IMR-90 (cell line): ENCODE results near the gene GOLGA3. TPM values are rescaled to one million over a fixed set of nuclear protein-coding genes. Genes with fewer than 3 reads are reported as not detected.

Source experiments
- ATAC-seq: fragments of 200-7000 bp; cut with Tn5 transposase; 2 replicates; pipeline ENCODE4 v1.9.1; 2020; ENCODE audit warnings: low read depth, mild to moderate bottlenecking, moderate library complexity
- BruUV-seq: library from RNA; stranded (reverse); fragments of 400-500 nt; replicated peaks from 2 replicates; lab custom pipeline; 2021; lab: Mats Ljungman, UMichigan
- CTCF ChIA-PET: fragments of 300-600 bp; formaldehyde crosslinking; extraction: SDS; loops from one replicate; lab custom pipeline; 2021; ENCODE audit warnings: antibody characterized with exemption; lab: Yijun Ruan, JAX
- POLR2A ChIA-PET: fragments of 300-600 bp; sonication (Branson Sonifier 250); formaldehyde crosslinking; loops from one replicate; lab custom pipeline; 2022; ENCODE audit warnings: antibody characterized with exemption; ENCODE audit not compliant: unreplicated experiment; lab: Charles Lee
- DNase-seq: peaks from one replicate; pipeline ENCODE4 v3.0.0; 2013
- H2AFZ ChIP-seq: replicated peaks from 2 replicates; pipeline ENCODE3; 2013; ENCODE audit warnings: low read length, mild to moderate bottlenecking; ENCODE audit not compliant: poor library complexity
- H2AK5ac ChIP-seq: 2 replicates; pipeline ENCODE4 v1.6.1; 2013; ENCODE audit warnings: low read depth, low read length, inconsistent platforms
- H2AK9ac ChIP-seq: replicated peaks from 2 replicates; pipeline ENCODE3; 2013; ENCODE audit warnings: mild to moderate bottlenecking, low read depth, low read length, moderate library complexity; ENCODE audit not compliant: poor library complexity
- H2BK120ac ChIP-seq: 2 replicates; pipeline ENCODE4 v1.6.1; 2013; ENCODE audit warnings: low read depth, low read length, inconsistent platforms
- H2BK15ac ChIP-seq: 3 replicates; pipeline ENCODE4 v1.6.1; 2013; ENCODE audit warnings: low read depth, low read length, inconsistent platforms
- H2BK20ac ChIP-seq: 2 replicates; pipeline ENCODE4 v1.6.1; 2013; ENCODE audit warnings: low read depth, mild to moderate bottlenecking, inconsistent platforms, low read length, moderate library complexity
- H2BK5ac ChIP-seq: 2 replicates; pipeline ENCODE4 v1.6.1; 2013; ENCODE audit warnings: mild to moderate bottlenecking, low read depth, low read length, inconsistent platforms; ENCODE audit not compliant: poor library complexity, severe bottlenecking
- H3K14ac ChIP-seq: replicated peaks from 2 replicates; pipeline ENCODE4 v1.6.1; 2013; ENCODE audit warnings: low read depth, low read length, inconsistent platforms
- H3K18ac ChIP-seq: 2 replicates; pipeline ENCODE4 v1.6.1; 2013; ENCODE audit warnings: low read depth, low read length, control low read depth
- H3K23ac ChIP-seq: 2 replicates; pipeline ENCODE4 v1.6.1; 2013; ENCODE audit warnings: low read depth, low read length, inconsistent platforms
- H3K27ac ChIP-seq: 2 replicates; pipeline ENCODE4 v1.5.1; 2013; ENCODE audit warnings: mild to moderate bottlenecking, control low read depth, low read length; ENCODE audit not compliant: insufficient read depth
- H3K27me3 ChIP-seq: 2 replicates; pipeline ENCODE4 v1.6.1; 2013; ENCODE audit warnings: low read length; ENCODE audit not compliant: control insufficient read depth, insufficient read depth
- H3K36me3 ChIP-seq: 2 replicates; pipeline ENCODE4 v1.6.1; 2013; ENCODE audit warnings: low read length, mixed read lengths; ENCODE audit not compliant: control insufficient read depth, insufficient read depth
- H3K4ac ChIP-seq: 2 replicates; pipeline ENCODE4 v1.6.1; 2013; ENCODE audit warnings: low read depth, low read length, inconsistent platforms
- H3K4me1 ChIP-seq: 2 replicates; pipeline ENCODE4 v1.6.1; 2013; ENCODE audit warnings: low read length, mixed read lengths; ENCODE audit not compliant: control insufficient read depth, insufficient read depth
- H3K4me2 ChIP-seq: 2 replicates; pipeline ENCODE4 v1.6.1; 2013; ENCODE audit warnings: low read depth, mild to moderate bottlenecking, control low read depth, low read length, moderate library complexity
- H3K4me3 ChIP-seq: 2 replicates; pipeline ENCODE4 v1.5.1; 2013; ENCODE audit warnings: low read depth, mild to moderate bottlenecking, control low read depth, low read length, moderate library complexity; ENCODE audit not compliant: insufficient read depth
- H3K56ac ChIP-seq: 2 replicates; pipeline ENCODE4 v1.6.1; 2013; ENCODE audit warnings: low read length, inconsistent platforms; ENCODE audit not compliant: insufficient read depth; ENCODE audit errors: extremely low read depth
- H3K79me1 ChIP-seq, 2 experiments: 2 replicates each; pipeline ENCODE4 v1.6.1; 2013; ENCODE audit warnings: low read length in 2 of 2, inconsistent platforms in 1 of 2, low read depth in 1 of 2
- H3K9ac ChIP-seq: 2 replicates; pipeline ENCODE4 v1.6.1; 2013; ENCODE audit warnings: low read depth, low read length, control low read depth
- H3K9me1 ChIP-seq: 2 replicates; pipeline ENCODE4 v1.6.1; 2013; ENCODE audit warnings: low read length, inconsistent platforms; ENCODE audit not compliant: insufficient read depth
- H3K9me3 ChIP-seq: 2 replicates; pipeline ENCODE4 v1.6.1; 2013; ENCODE audit warnings: low read length; ENCODE audit not compliant: control insufficient read depth, insufficient read depth
- H4K20me1 ChIP-seq: 2 replicates; pipeline ENCODE4 v1.6.1; 2013; ENCODE audit warnings: low read length, inconsistent platforms; ENCODE audit not compliant: insufficient read depth
- H4K5ac ChIP-seq: 2 replicates; pipeline ENCODE4 v1.6.1; 2013; ENCODE audit warnings: mild to moderate bottlenecking, low read depth, low read length, control low read depth
- H4K8ac ChIP-seq, 2 experiments: 2 replicates each; pipeline ENCODE4 v1.6.1; 2013; ENCODE audit warnings: low read depth in 2 of 2, low read length in 2 of 2, control low read depth in 1 of 2, inconsistent platforms in 1 of 2
- H4K91ac ChIP-seq: 2 replicates; pipeline ENCODE4 v1.6.1; 2013; ENCODE audit warnings: low read depth, low read length, inconsistent platforms; ENCODE audit not compliant: insufficient read depth
- CHD1 ChIP-seq: IDR thresholded peaks from 2 replicates; pipeline ENCODE4 v1.6.1; 2012; ENCODE audit warnings: low read depth, low read length, improper control_type of control experiment
- FOS ChIP-seq: fragments of 150-350 bp; IDR thresholded peaks from 2 replicates; pipeline ENCODE4 v1.6.1; 2016; ENCODE audit warnings: low read depth, low read length
- MAFK ChIP-seq: IDR thresholded peaks from 2 replicates; pipeline ENCODE4 v1.6.1; 2012; ENCODE audit warnings: low read depth, low read length, improper control_type of control experiment
- MXI1 ChIP-seq: IDR thresholded peaks from 2 replicates; pipeline ENCODE4 v1.6.1; 2012; ENCODE audit warnings: low read depth, mild to moderate bottlenecking, low read length, moderate library complexity, borderline replicate concordance
- NFE2L2 ChIP-seq: fragments of 150-350 bp; IDR thresholded peaks from 2 replicates; pipeline ENCODE4 v1.6.1; 2016; ENCODE audit warnings: low read depth, mild to moderate bottlenecking, low read length
- POLR2A ChIP-seq: IDR thresholded peaks from 2 replicates; pipeline ENCODE4 v1.6.1; 2012; ENCODE audit warnings: mild to moderate bottlenecking, low read depth, low read length
- RAD21 ChIP-seq: IDR thresholded peaks from 2 replicates; pipeline ENCODE4 v1.6.1; 2012; ENCODE audit warnings: low read length, improper control_type of control experiment
- RFX5 ChIP-seq: IDR thresholded peaks from 2 replicates; pipeline ENCODE4 v1.8.0; 2012; ENCODE audit warnings: low read depth, mild to moderate bottlenecking, low read length, moderate library complexity
- SMC3 ChIP-seq: fragments of 150-350 bp; IDR thresholded peaks from 2 replicates; pipeline ENCODE4 v1.6.1; 2016; ENCODE audit warnings: low read depth, mild to moderate bottlenecking, antibody characterized with exemption, low read length, moderate library complexity
- WGBS, 2 experiments: methylation state at CpG; one replicate each; pipeline versions ENCODE4 v1.1.5 to v1.1.7; 2013; ENCODE audit warnings: missing lambda C conversion rate in 2 of 2; ENCODE audit not compliant: insufficient read length in 1 of 2; ENCODE audit errors: extremely low coverage in 2 of 2; 5-methylcytosine and 5-hydroxymethylcytosine counted together
- dilution Hi-C: fragments of 300-500 bp; cut with HindIII; formaldehyde crosslinking; loops from one replicate; pipeline ENCODE4 v1.14.3; 2018; ENCODE audit warnings: low sequenced_read_pairs; ENCODE audit not compliant: unreplicated experiment
- in situ Hi-C: fragments of 300-500 bp; cut with MboI; formaldehyde crosslinking; loops from 3 replicates; pipeline ENCODE4 v1.14.3; 2019; ENCODE audit warnings: low sequenced_read_pairs, inconsistent platforms, mixed read lengths
- intact Hi-C: fragments of 100-400 bp; cut with micrococcal nuclease; formaldehyde crosslinking; loops from 2 replicates; pipeline ENCODE4 v1.10.0; 2022
- polyA plus RNA-seq, 3 experiments: library from polyadenylated mRNA; depleted of rRNA; stranded (reverse); fragments of >200 nt; gene quantifications; 2 replicates each; pipeline ENCODE4 v1.2.3, GENCODE V29; 2012; ENCODE audit warnings: low replicate concordance in 1 of 3
- total RNA-seq: library from RNA; depleted of rRNA; stranded (reverse); fragments of >200 nt; gene quantifications from 2 replicates; pipeline ENCODE4 v1.2.3, GENCODE V29; 2012
- TF ChIP-seq, protein P1 (sequence below): conservative IDR thresholded peaks from 2 replicates; pipeline ENCODE4 v1.5.1; 2012; ENCODE audit warnings: mild to moderate bottlenecking, low read depth, low read length, improper control_type of control experiment
- TF ChIP-seq, protein P2 (sequence below): fragments of 150-350 bp; IDR thresholded peaks from 2 replicates; pipeline ENCODE4 v1.6.1; 2016; ENCODE audit warnings: low read depth, mild to moderate bottlenecking, low read length, moderate library complexity, borderline replicate concordance

The GOLGA3 gene
- total and polyA plus RNA-seq, 2 of the 4 experiments (the other 2 are of a cell fraction) = 39.6 to 99.8 TPM

- dilution Hi-C loops = no loop called here
- H2AK9ac ChIP-seq = no peak overlapping the region
- CTCF ChIA-PET = no interaction called here
Measured at GRCh38 chr12:132833341-132833740, 4.7 kb upstream of the GOLGA3 start.

More at GRCh38 chr12:132833341-132833740, 4.7 kb upstream of the GOLGA3 start:
- Histone ChIP-seq H2BK5ac (no peak overlapping the region), H3K9me3 (no peaks in the 10 kb centered on the region), H3K27me3 (no peaks in the 10 kb centered on the region), H3K4me3 (no peak overlapping the region), H2AFZ (no peak overlapping the region), H4K5ac (no peak overlapping the region), H3K36me3 (peaks cover 22% of the 10 kb centered on the region), H3K18ac (no peak overlapping the region), H2BK15ac (no peak overlapping the region), H2BK120ac (no peak overlapping the region), H3K56ac (no peak overlapping the region), H2BK20ac (no peak overlapping the region), H3K4me1 (peaks cover 5% of the 10 kb centered on the region), H3K9ac (no peak overlapping the region), H3K79me1 (peaks cover 0 to 22% of the 10 kb centered on the region in 2 experiments; a peak in 3 of 4 replicates), H3K23ac (no peak overlapping the region), H3K14ac (no peak overlapping the region), H3K4me2 (no peak overlapping the region), H4K8ac (no peak overlapping the region), H3K9me1 (peaks cover 6% of the 10 kb centered on the region; the same call in 1 of the 2 replicates), H3K27ac (no peak overlapping the region), H2AK5ac (no peak overlapping the region), H4K20me1 (no peaks in the 10 kb centered on the region; the same call in 1 of the 2 replicates), H3K4ac (no peak overlapping the region), H4K91ac (no peak overlapping the region)
- in situ Hi-C loops (no loop called here), intact Hi-C loops (no loop called here)
- WGBS, 2 experiments = no CpG with 5 or more reads among the region's 8 CpGs
- ATAC-seq (no peak), DNase-seq (no peak)
- BruUV-seq = no TSS peak
- POLR2A ChIA-PET = no interaction called here
- TF ChIP-seq MXI1 (no peak), MAFK (no peak), FOS (no peak), SMC3 (no peak), NFE2L2 (no peak), RAD21 (no peak), POLR2A (no peak), RFX5 (no peak), CHD1 (no peak)
- TF ChIP-seq, protein P1, sequence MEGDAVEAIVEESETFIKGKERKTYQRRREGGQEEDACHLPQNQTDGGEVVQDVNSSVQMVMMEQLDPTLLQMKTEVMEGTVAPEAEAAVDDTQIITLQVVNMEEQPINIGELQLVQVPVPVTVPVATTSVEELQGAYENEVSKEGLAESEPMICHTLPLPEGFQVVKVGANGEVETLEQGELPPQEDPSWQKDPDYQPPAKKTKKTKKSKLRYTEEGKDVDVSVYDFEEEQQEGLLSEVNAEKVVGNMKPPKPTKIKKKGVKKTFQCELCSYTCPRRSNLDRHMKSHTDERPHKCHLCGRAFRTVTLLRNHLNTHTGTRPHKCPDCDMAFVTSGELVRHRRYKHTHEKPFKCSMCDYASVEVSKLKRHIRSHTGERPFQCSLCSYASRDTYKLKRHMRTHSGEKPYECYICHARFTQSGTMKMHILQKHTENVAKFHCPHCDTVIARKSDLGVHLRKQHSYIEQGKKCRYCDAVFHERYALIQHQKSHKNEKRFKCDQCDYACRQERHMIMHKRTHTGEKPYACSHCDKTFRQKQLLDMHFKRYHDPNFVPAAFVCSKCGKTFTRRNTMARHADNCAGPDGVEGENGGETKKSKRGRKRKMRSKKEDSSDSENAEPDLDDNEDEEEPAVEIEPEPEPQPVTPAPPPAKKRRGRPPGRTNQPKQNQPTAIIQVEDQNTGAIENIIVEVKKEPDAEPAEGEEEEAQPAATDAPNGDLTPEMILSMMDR = no peak
- TF ChIP-seq, protein P2, sequence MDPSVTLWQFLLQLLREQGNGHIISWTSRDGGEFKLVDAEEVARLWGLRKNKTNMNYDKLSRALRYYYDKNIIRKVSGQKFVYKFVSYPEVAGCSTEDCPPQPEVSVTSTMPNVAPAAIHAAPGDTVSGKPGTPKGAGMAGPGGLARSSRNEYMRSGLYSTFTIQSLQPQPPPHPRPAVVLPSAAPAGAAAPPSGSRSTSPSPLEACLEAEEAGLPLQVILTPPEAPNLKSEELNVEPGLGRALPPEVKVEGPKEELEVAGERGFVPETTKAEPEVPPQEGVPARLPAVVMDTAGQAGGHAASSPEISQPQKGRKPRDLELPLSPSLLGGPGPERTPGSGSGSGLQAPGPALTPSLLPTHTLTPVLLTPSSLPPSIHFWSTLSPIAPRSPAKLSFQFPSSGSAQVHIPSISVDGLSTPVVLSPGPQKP = no peak
